OCI-LY7 (cell line): ENCODE results near the gene BTAF1. TPM values are rescaled to one million over a fixed set of nuclear protein-coding genes. Genes with fewer than 3 reads are reported as not detected.

Experiments used
- BruUV-seq: library from RNA; stranded (reverse); fragments of 400-500 nt; replicated peaks from 2 replicates; lab custom pipeline; 2021; lab: Mats Ljungman, UMichigan
- CTCF ChIA-PET: fragments of 300-600 bp; sonication (Branson Sonifier 250); formaldehyde crosslinking; loops from one replicate; lab custom pipeline; 2022; ENCODE audit warnings: antibody characterized with exemption; ENCODE audit not compliant: unreplicated experiment; lab: Charles Lee
- POLR2A ChIA-PET: fragments of 300-600 bp; sonication (Branson Sonifier 250); formaldehyde crosslinking; loops from one replicate; lab custom pipeline; 2022; ENCODE audit warnings: antibody characterized with exemption; lab: Charles Lee
- DNase-seq: peaks from one replicate; pipeline ENCODE4 v3.0.0-alpha.2; 2015; ENCODE audit warnings: low spot score
- H2AFZ ChIP-seq: fragments of 200-600 bp; sonication (generic), shearing (Covaris generic); 2 replicates; pipeline ENCODE4 v1.6.1; 2014; ENCODE audit warnings: mild to moderate bottlenecking, antibody characterized with exemption, low read length, moderate library complexity
- H3K27ac ChIP-seq: fragments of 200-600 bp; sonication (generic); 2 replicates; pipeline ENCODE4 v1.5.1; 2014; ENCODE audit warnings: mixed run types, low read depth, mild to moderate bottlenecking, moderate library complexity, low read length, inconsistent platforms; ENCODE audit not compliant: poor library complexity, severe bottlenecking
- H3K36me3 ChIP-seq: fragments of 200-600 bp; sonication (generic); 2 replicates; pipeline ENCODE4 v1.6.1; 2014; ENCODE audit warnings: mild to moderate bottlenecking, antibody characterized with exemption, low read length, moderate library complexity, mixed read lengths; ENCODE audit not compliant: insufficient read depth
- H3K4me1 ChIP-seq: fragments of 200-600 bp; sonication (generic); 2 replicates; pipeline ENCODE4 v1.5.1; 2014; ENCODE audit warnings: mild to moderate bottlenecking, low read length; ENCODE audit not compliant: insufficient read depth, poor library complexity, severe bottlenecking
- H3K4me2 ChIP-seq: fragments of 200-600 bp; sonication (generic); 2 replicates; pipeline ENCODE4 v1.6.1; 2014; ENCODE audit warnings: mild to moderate bottlenecking, low read length
- H3K4me3 ChIP-seq: fragments of 200-600 bp; sonication (generic); 2 replicates; pipeline ENCODE4 v1.5.1; 2014; ENCODE audit warnings: mild to moderate bottlenecking, low read depth, low read length; ENCODE audit not compliant: poor library complexity, severe bottlenecking
- H3K79me2 ChIP-seq: fragments of 200-600 bp; sonication (generic); 2 replicates; pipeline ENCODE4 v1.6.1; 2016; ENCODE audit warnings: low read depth, mild to moderate bottlenecking, low read length, moderate library complexity, mixed read lengths; ENCODE audit not compliant: insufficient read depth
- H3K9me2 ChIP-seq: fragments of 200-600 bp; sonication (generic); 2 replicates; pipeline ENCODE4 v1.6.1; 2016; ENCODE audit warnings: mild to moderate bottlenecking, low read length, mixed read lengths; ENCODE audit not compliant: insufficient read depth
- H3K9me3 ChIP-seq: fragments of 200-600 bp; sonication (generic); 2 replicates; pipeline ENCODE4 v1.6.1; 2014; ENCODE audit warnings: mild to moderate bottlenecking, mixed run types, low read length, mixed read lengths
- H4K20me1 ChIP-seq: fragments of 200-600 bp; sonication (generic); 2 replicates; pipeline ENCODE4 v1.6.1; 2014; ENCODE audit warnings: mild to moderate bottlenecking, antibody characterized with exemption, low read length, moderate library complexity, mixed read lengths; ENCODE audit not compliant: insufficient read depth
- EZH2phosphoT487 ChIP-seq: fragments of 200-600 bp; sonication (generic); IDR thresholded peaks from 2 replicates; pipeline ENCODE4 v1.6.1; 2018; ENCODE audit warnings: low read depth, borderline replicate concordance, mild to moderate bottlenecking, mixed run types, antibody characterized with exemption, low read length, moderate library complexity, mixed read lengths
- intact Hi-C: fragments of 100-400 bp; cut with micrococcal nuclease; formaldehyde crosslinking; loops from one replicate; pipeline ENCODE4 v1.10.0; 2022; ENCODE audit not compliant: unreplicated experiment
- total RNA-seq, 2 experiments: library from RNA; depleted of rRNA in 1 of 2; stranded (reverse); fragments of >200 nt in 1 of 2; shearing (Covaris generic) in 1 of 2; gene quantifications; 2 replicates each; pipeline ENCODE4 v1.2.3, GENCODE V29; 2014 to 2022
- TF ChIP-seq, protein P1 (sequence below): fragments of 200-600 bp; sonication (generic); conservative IDR thresholded peaks from 2 replicates; pipeline ENCODE4 v1.5.1; 2014; ENCODE audit warnings: mild to moderate bottlenecking, antibody characterized with exemption, low read length, moderate library complexity, mixed read lengths

The BTAF1 gene
- total RNA-seq, 2 experiments from 2014 or later, result 65.1 to 95.6 TPM

DNA sequence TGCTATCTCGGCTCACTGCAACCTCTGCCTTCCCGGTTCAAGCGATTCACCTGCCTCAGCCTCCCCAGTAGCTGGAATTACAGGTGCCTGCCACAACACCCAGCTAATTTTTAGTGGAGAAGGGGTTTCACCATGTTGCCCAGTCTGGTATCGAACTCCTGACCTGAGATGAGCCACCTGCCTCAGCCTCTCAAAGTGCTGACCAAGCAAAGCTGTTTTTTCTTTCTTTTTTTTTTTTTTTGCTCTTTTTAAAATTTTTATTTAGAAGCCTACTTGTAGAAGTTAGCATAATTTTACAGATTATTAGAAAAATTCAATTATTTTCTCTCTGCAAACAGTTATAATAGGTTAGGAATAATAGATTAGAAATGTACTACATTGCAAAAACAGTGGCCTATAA lies 13.1 kb upstream of the BTAF1 start:
- ChIA-PET CTCF (no interaction called here), POLR2A (interaction anchor here (0.6 to 1.0 kb wide), 5 partner anchors 87 to 1039 kb away, joined by 3 to 4 read pairs (median 3); partner anchors contain the start of gene RPP30)
- H2AFZ ChIP-seq, result no peak overlapping the region
- H3K79me2 ChIP-seq, result peaks cover 9% of the 10 kb centered on the region; the same call in 1 of the 2 replicates
- H4K20me1 ChIP-seq, result no peaks in the 10 kb centered on the region
- no peak for TF ChIP-seq EZH2phosphoT487
- TF ChIP-seq, protein P1, sequence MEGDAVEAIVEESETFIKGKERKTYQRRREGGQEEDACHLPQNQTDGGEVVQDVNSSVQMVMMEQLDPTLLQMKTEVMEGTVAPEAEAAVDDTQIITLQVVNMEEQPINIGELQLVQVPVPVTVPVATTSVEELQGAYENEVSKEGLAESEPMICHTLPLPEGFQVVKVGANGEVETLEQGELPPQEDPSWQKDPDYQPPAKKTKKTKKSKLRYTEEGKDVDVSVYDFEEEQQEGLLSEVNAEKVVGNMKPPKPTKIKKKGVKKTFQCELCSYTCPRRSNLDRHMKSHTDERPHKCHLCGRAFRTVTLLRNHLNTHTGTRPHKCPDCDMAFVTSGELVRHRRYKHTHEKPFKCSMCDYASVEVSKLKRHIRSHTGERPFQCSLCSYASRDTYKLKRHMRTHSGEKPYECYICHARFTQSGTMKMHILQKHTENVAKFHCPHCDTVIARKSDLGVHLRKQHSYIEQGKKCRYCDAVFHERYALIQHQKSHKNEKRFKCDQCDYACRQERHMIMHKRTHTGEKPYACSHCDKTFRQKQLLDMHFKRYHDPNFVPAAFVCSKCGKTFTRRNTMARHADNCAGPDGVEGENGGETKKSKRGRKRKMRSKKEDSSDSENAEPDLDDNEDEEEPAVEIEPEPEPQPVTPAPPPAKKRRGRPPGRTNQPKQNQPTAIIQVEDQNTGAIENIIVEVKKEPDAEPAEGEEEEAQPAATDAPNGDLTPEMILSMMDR, result no peak
- no TSS peak for BruUV-seq
- H3K27ac ChIP-seq, result no peak overlapping the region
- peaks cover 9% of the 10 kb centered on the region for H3K36me3 ChIP-seq
- no peak for DNase-seq
- H3K4me1 ChIP-seq, result peaks cover 19% of the 10 kb centered on the region
- H3K4me3 ChIP-seq, result no peak overlapping the region
- no peaks in the 10 kb centered on the region for H3K9me2 ChIP-seq
- no peaks in the 10 kb centered on the region for H3K9me3 ChIP-seq
- intact Hi-C loops, result loop anchor here (10.0 kb wide), 1 partner anchor 996 kb away; no protein-coding TSS in a partner anchor
- H3K4me2 ChIP-seq, result no peak overlapping the region

DNA sequence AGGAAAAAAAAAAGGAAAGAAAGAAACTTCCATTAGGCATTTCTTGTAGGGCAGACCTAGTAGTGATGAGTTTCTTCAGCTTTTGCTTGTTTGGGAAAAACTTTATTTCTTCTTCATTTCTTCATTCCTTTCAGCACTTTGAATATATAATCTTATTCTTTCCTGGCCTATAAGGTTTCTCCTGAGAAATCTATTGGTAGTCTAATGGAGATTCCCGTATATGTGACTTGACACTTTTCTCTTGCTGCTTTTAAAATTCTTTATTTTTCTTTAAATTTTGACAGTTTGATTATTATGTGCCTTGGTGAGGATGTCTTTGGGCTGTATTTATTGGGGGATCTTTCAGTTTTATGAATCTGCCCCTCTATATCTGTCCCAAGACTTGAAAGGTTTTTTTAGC lies 3.9 kb upstream of the BTAF1 start:
- no TSS peak for BruUV-seq
- no peak overlapping the region for H3K27ac ChIP-seq
- peaks cover 8% of the 10 kb centered on the region for H3K4me1 ChIP-seq
- TF ChIP-seq, protein P1, result no peak
- no peak for TF ChIP-seq EZH2phosphoT487
- H3K36me3 ChIP-seq, result no peaks in the 10 kb centered on the region
- intact Hi-C loops, result loop anchor here (10.0 kb wide), 1 partner anchor 1005 kb away; no protein-coding TSS in a partner anchor
- H2AFZ ChIP-seq, result no peak overlapping the region
- no peak overlapping the region for H3K4me2 ChIP-seq
- H4K20me1 ChIP-seq, result peaks cover 5% of the 10 kb centered on the region; the same call in 1 of the 2 replicates
- H3K9me3 ChIP-seq, result no peaks in the 10 kb centered on the region
- H3K79me2 ChIP-seq, result peaks cover 9% of the 10 kb centered on the region
- CTCF ChIA-PET, result no interaction called here
- H3K4me3 ChIP-seq, result no peak overlapping the region
- no peak for DNase-seq
- no peaks in the 10 kb centered on the region for H3K9me2 ChIP-seq
- POLR2A ChIA-PET, result interaction anchor here (0.5 to 0.7 kb wide), 2 partner anchors 133 to 1859 kb away, joined by 3 to 7 read pairs; no protein-coding TSS in a partner anchor
